Measurements from ENCODE around the gene TGM6. TPM values are rescaled to one million over a fixed set of nuclear protein-coding genes. Genes with fewer than 3 reads are reported as not detected.

Gene TGM6
- total RNA-seq, 2 experiments from 2014 or later = not detected

DNA sequence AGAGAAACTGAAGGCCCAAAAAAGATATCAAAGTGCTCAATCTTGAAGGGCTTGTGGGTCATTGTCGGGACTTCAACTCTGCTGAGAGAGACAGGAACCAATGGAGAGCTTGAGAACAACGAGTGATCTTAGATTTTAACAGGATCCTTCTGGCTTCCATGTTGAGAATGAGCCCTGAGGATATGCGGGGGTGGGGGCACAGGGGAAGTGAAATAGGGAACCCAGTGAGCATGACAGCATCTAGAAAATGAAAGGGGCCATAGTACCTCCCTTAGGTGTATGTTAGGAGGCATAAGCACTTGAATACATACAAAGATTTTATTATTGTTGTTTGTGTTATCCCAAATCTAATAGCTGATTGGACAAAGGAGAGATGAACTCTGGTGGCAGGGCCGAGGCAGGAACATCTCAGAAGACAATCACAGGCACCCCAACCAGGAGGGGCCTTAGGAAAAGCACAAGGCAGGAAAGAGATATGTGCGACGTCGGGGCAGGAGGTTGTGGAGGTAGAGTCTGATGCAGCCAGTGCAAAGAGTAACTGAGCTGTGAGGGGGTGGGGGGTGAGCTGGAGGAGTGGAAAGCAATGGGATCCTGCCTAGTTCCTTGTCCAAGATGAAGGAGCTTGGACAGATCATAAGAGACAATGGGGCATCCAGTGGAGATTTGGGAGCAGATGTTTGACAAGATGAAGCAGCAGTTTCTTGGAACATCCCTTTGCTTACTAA lies 10.4 kb downstream of the TGM6 start:
- no peak for DNase-seq
- CTCF ChIA-PET = no interaction called here
- H3K27ac Mint-ChIP-seq = no peak overlapping the region
- H3K36me3 Mint-ChIP-seq (ENCODE audit: low read depth) = no peaks in the 10 kb centered on the region
- POLR2A ChIA-PET = no interaction called here
- no peak overlapping the region for H3K4me3 Mint-ChIP-seq
- peaks cover 2% of the 10 kb centered on the region for H3K9me3 Mint-ChIP-seq
- peaks cover 8% of the 10 kb centered on the region for H3K4me1 Mint-ChIP-seq
- H3K27me3 Mint-ChIP-seq = peaks cover 4% of the 10 kb centered on the region

DNA sequence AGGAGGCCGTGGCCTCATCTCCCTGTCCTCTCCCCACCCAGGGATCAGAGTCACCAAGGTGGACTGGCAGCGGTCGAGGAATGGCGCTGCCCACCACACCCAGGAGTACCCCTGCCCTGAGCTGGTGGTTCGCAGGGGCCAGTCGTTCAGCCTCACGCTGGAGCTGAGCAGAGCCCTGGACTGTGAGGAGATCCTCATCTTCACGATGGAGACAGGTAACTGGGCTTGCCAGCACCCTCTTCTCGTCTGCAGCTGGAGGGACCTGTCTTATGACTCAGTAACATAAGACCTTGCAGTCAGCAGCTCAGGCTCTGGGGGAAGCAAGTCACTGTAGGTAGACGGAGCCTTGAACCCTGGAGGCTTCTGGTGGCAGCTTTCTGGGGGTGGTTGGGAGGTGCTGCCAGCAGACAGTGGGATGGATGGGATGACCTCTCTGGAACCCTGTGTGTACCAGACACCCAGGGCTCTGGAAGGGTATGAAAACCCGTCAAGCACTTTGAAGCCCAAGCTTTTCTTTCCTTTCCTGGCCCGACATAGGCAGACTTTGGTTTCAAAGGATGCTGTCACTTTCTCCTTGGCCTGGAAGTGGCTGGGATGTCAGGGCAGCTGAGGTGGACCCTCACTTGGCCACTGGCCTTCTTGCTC lies 13.8 kb downstream of the TGM6 start:
- H3K4me1 Mint-ChIP-seq = no peaks in the 10 kb centered on the region
- DNase-seq = no peak
- POLR2A ChIA-PET = no interaction called here
- H3K27ac Mint-ChIP-seq = no peak overlapping the region
- no peak overlapping the region for H3K4me3 Mint-ChIP-seq
- CTCF ChIA-PET = no interaction called here
- no peaks in the 10 kb centered on the region for H3K36me3 Mint-ChIP-seq (ENCODE audit: low read depth)
- peaks cover 4% of the 10 kb centered on the region for H3K27me3 Mint-ChIP-seq
- H3K9me3 Mint-ChIP-seq = no peaks in the 10 kb centered on the region

GRCh38 chr20:2395136-2395535 lies 14.4 kb downstream of the TGM6 start:
- no peaks in the 10 kb centered on the region for H3K36me3 Mint-ChIP-seq (ENCODE audit: low read depth)
- H3K4me1 Mint-ChIP-seq = no peaks in the 10 kb centered on the region
- H3K4me3 Mint-ChIP-seq = no peak overlapping the region
- no peak overlapping the region for H3K27ac Mint-ChIP-seq
- DNase-seq = no peak
- CTCF ChIA-PET = no interaction called here
- no peaks in the 10 kb centered on the region for H3K9me3 Mint-ChIP-seq
- POLR2A ChIA-PET = no interaction called here
- H3K27me3 Mint-ChIP-seq = peaks cover 4% of the 10 kb centered on the region

- ChIA-PET CTCF (interaction anchor here (1.2 kb wide), 1 partner anchor 9 kb away, joined by 4 read pairs; no protein-coding TSS in a partner anchor), POLR2A (no interaction called here)
- no peaks in the 10 kb centered on the region for H3K9me3 Mint-ChIP-seq
- H3K36me3 Mint-ChIP-seq (ENCODE audit: low read depth) = no peaks in the 10 kb centered on the region
- no peak overlapping the region for H3K4me3 Mint-ChIP-seq
- no peaks in the 10 kb centered on the region for H3K4me1 Mint-ChIP-seq
- no peak overlapping the region for H3K27ac Mint-ChIP-seq
- peaks cover under 1% of the 10 kb centered on the region for H3K27me3 Mint-ChIP-seq
- no peak for DNase-seq
Measured at GRCh38 chr20:2396241-2396814, 15.6 kb downstream of the TGM6 start.

DNA sequence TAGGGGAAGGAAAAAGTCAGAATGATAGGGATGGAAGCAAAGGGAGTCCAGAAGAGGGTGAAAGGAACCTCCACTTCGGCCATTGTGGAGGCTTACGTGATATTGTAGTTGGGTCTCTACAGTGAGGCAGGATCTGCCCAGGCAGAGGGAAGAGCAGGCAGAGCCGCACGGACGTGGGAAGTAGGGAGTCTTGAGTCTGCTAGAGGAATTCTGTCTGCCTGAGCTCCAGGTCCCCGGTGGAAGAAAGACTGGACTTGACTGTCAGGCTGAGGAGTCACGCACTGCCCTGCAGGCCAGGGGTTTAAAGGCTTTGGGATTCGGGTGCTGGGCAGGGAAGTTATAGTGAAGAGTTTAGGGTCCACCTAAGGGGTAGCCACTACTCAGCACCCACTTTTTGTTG lies 16.4 kb downstream of the TGM6 start:
- Mint-ChIP-seq H3K9me3 (no peaks in the 10 kb centered on the region), H3K27ac (no peak overlapping the region), H3K4me1 (no peaks in the 10 kb centered on the region), H3K27me3 (no peaks in the 10 kb centered on the region), H3K4me3 (no peak overlapping the region), H3K36me3 (ENCODE audit: low read depth) (no peaks in the 10 kb centered on the region)
- DNase-seq = no peak
- ChIA-PET CTCF (no interaction called here), POLR2A (no interaction called here)

- Mint-ChIP-seq H3K9me3 (no peaks in the 10 kb centered on the region), H3K4me3 (no peak overlapping the region), H3K36me3 (ENCODE audit: low read depth) (no peaks in the 10 kb centered on the region), H3K27ac (no peak overlapping the region), H3K4me1 (no peaks in the 10 kb centered on the region), H3K27me3 (no peaks in the 10 kb centered on the region)
- ChIA-PET CTCF (no interaction called here), POLR2A (no interaction called here)
- no peak for DNase-seq
Measured at GRCh38 chr20:2397595-2398145, 17.0 kb downstream of the TGM6 start.

DNA sequence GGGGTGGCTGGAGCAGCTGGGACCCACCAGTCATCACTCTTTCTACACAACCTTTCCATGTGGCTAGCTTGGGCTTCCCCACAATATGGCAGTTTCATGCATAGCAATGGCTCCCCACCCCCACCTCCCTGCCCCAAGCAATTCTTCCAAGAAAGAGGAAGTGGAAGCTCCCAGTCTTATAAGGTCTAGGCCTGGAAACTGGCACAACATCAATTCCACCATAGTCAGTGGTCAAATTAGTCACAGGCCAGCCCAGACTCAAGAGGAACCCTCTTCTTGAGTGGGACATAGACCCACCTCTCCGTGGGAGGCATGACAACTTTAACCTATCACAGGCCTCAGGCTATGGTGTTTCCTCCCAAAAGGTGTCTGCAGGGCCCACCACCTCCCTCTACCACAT lies 17.7 kb downstream of the TGM6 start:
- H3K36me3 Mint-ChIP-seq (ENCODE audit: low read depth) = no peaks in the 10 kb centered on the region
- ChIA-PET CTCF (interaction anchor here (0.7 kb wide), 1 partner anchor 892 kb away, joined by 3 read pairs; no protein-coding TSS in a partner anchor), POLR2A (no interaction called here)
- H3K27ac Mint-ChIP-seq = no peak overlapping the region
- no peaks in the 10 kb centered on the region for H3K27me3 Mint-ChIP-seq
- DNase-seq = no peak
- no peak overlapping the region for H3K4me3 Mint-ChIP-seq
- no peaks in the 10 kb centered on the region for H3K4me1 Mint-ChIP-seq
- no peaks in the 10 kb centered on the region for H3K9me3 Mint-ChIP-seq

DNA sequence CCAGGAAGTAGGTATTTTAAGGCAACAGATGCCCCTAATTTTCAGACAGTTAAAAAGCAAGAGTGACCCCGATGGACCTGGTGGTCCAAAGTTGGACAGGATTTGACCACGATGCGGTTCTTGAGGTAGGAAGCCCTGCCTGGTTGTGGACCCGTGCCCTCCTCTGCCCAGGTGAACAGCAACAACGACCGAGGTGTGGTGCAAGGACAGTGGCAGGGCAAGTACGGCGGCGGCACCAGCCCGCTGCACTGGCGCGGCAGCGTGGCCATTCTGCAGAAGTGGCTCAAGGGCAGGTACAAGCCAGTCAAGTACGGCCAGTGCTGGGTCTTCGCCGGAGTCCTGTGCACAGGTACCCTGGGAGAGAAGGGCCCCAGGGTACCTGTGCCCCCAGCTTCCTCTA lies 18.7 kb downstream of the TGM6 start:
- Mint-ChIP-seq H3K4me3 (no peak overlapping the region), H3K4me1 (no peaks in the 10 kb centered on the region), H3K36me3 (ENCODE audit: low read depth) (no peaks in the 10 kb centered on the region), H3K27me3 (no peaks in the 10 kb centered on the region), H3K27ac (no peak overlapping the region), H3K9me3 (no peaks in the 10 kb centered on the region)
- DNase-seq = no peak
- ChIA-PET CTCF (no interaction called here), POLR2A (no interaction called here)

DNA sequence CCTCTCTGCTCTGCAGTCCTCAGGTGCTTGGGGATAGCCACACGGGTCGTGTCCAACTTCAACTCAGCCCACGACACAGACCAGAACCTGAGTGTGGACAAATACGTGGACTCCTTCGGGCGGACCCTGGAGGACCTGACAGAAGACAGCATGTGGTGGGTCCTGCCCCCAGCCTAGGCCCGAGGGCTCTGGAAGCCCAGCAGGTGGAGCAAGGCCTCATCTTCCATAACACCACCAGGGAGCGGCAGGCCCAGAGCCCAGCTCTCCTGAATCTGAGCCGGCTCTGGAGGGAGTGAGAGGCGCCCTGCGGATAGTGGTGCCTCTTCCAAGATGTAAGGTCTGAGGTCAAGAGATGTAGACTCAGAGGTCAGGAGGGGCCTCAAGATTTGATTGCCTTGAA lies 19.6 kb downstream of the TGM6 start:
- no peak for DNase-seq
- peaks cover 4% of the 10 kb centered on the region for H3K9me3 Mint-ChIP-seq
- H3K27me3 Mint-ChIP-seq = no peaks in the 10 kb centered on the region
- no peak overlapping the region for H3K27ac Mint-ChIP-seq
- H3K4me3 Mint-ChIP-seq = no peak overlapping the region
- H3K4me1 Mint-ChIP-seq = no peaks in the 10 kb centered on the region
- ChIA-PET POLR2A (no interaction called here), CTCF (no interaction called here)
- no peaks in the 10 kb centered on the region for H3K36me3 Mint-ChIP-seq (ENCODE audit: low read depth)

DNA sequence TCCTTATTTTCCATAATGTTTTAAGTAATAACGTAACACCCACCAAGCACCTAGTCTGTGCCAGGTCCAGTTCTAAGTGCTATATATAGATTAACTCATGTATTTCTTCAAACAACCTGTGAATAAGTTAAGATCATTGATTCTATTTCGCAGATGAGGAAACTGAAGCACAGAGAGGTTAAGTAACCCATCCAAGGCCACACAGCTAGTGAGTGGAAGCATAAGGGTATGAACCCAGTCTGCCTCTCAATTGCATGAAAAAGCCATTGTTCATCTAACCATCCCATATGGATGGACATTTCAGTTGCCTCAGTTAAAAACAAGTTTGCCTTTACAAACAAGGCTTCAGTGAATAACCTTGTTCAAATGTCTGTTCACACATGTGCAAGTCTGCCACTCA lies 20.8 kb downstream of the TGM6 start:
- H3K36me3 Mint-ChIP-seq (ENCODE audit: low read depth) = no peaks in the 10 kb centered on the region
- peaks cover 6% of the 10 kb centered on the region for H3K9me3 Mint-ChIP-seq
- CTCF ChIA-PET = interaction anchor here (1.6 kb wide), 1 partner anchor 14 kb away, joined by 5 read pairs; no protein-coding TSS in a partner anchor
- no peak for DNase-seq
- no peak overlapping the region for H3K4me3 Mint-ChIP-seq
- H3K4me1 Mint-ChIP-seq = no peaks in the 10 kb centered on the region
- POLR2A ChIA-PET = no interaction called here
- no peaks in the 10 kb centered on the region for H3K27me3 Mint-ChIP-seq
- H3K27ac Mint-ChIP-seq = no peak overlapping the region

DNA sequence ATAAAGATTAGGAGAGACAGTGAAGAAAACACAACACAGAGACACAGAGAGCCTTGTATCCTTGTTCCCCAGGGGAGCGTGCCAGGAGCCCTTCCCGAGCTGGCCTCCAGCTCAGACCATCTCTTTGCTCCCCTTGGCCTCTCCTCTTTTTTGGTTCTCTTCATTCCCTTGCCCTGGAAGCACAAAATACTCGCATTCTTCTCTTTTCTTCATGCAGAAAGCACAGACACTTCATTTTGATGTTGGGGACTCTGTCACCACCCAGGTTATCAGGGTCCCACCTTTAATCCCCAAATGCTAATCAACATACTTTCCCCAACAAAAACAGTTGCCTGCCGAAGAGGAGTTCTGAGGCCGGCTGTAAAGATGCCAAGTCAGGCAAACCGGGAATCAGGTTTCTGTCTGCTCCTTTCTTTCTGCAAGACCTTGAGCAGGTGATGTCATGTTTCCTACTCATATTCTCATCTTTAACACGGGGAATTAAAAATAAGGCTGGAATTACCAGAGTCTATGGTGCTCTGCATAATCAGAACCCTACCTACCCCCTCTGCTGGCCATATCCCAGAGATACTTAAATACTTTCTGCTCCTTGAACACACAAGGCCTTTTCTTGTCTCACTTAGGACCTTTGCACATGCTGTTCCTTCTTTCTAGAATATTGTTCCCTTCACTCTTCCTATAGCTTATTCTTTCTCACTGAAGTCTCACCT lies 21.7 kb downstream of the TGM6 start:
- no peak overlapping the region for H3K4me3 Mint-ChIP-seq
- peaks cover 6% of the 10 kb centered on the region for H3K9me3 Mint-ChIP-seq
- POLR2A ChIA-PET = no interaction called here
- H3K27ac Mint-ChIP-seq = no peak overlapping the region
- H3K27me3 Mint-ChIP-seq = no peaks in the 10 kb centered on the region
- CTCF ChIA-PET = interaction anchor here (0.7 to 1.6 kb wide), 3 partner anchors 15 to 89 kb away, joined by 3 to 5 read pairs (median 5); no protein-coding TSS in a partner anchor
- DNase-seq = no peak
- H3K4me1 Mint-ChIP-seq = no peaks in the 10 kb centered on the region
- no peaks in the 10 kb centered on the region for H3K36me3 Mint-ChIP-seq (ENCODE audit: low read depth)

DNA sequence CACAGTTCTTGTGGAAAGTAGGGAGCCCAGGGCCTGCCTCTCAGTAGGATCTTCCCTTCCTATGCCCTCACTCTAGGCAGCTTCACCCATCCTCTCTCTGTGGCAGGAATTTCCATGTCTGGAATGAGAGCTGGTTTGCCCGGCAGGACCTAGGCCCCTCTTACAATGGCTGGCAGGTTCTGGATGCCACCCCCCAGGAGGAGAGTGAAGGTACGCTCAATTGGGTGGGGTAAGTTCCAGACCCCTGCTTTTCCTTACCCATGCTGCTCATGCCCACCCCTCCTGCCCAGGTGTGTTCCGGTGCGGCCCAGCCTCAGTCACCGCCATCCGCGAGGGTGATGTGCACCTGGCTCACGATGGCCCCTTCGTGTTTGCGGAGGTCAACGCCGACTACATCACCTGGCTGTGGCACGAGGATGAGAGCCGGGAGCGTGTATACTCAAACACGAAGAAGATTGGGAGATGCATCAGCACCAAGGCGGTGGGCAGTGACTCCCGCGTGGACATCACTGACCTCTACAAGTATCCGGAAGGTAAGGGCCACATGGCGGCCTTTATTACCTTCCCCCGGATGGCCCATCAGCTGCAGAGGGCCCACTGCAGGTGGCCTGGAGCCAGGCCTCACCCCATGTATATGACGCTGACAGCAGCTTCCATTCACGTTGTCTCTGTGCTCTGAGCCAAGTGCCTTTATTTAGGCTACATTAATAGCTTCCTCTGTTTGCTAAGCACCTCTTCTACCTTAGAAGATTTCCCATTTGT lies 22.8 kb downstream of the TGM6 start:
- H3K4me1 Mint-ChIP-seq = no peaks in the 10 kb centered on the region
- peaks cover 6% of the 10 kb centered on the region for H3K9me3 Mint-ChIP-seq
- H3K36me3 Mint-ChIP-seq (ENCODE audit: low read depth) = no peaks in the 10 kb centered on the region
- ChIA-PET POLR2A (no interaction called here), CTCF (interaction anchor here (0.7 to 1.5 kb wide), 3 partner anchors 21 to 196 kb away, joined by 3 to 5 read pairs (median 5); no protein-coding TSS in a partner anchor)
- H3K27ac Mint-ChIP-seq = no peak overlapping the region
- no peak overlapping the region for H3K4me3 Mint-ChIP-seq
- peaks cover 1% of the 10 kb centered on the region for H3K27me3 Mint-ChIP-seq
- no peak for DNase-seq

Measured in activated CD4-positive, alpha-beta memory T cell treated with anti-CD3 and anti-CD28 coated beads, Interleukin-2, amount 10 ng/mL, durations not matched to agents 7 days and 5 days (primary cell).